Glutamatergic neuron (in vitro differentiated cells): ENCODE data around the gene CATSPER3. TPM values are rescaled to one million over a fixed set of nuclear protein-coding genes. Genes with fewer than 3 reads are reported as not detected.
"Not testable (repeated sequence)": the region's sequence is repeated elsewhere in the genome, so short reads cannot be mapped to it uniquely, and the experiment has no call there.

Source experiments
- DNase-seq: peaks from one replicate; pipeline ENCODE4 v3.0.0; 2022
- H3K27ac Mint-ChIP-seq: one replicate; pipeline ENCODE4 v1.8.0; 2020; ENCODE audit warnings: mild to moderate bottlenecking, mixed read lengths, inconsistent platforms; ENCODE audit not compliant: unreplicated experiment
- H3K27me3 Mint-ChIP-seq: one replicate; pipeline ENCODE4 v1.8.0; 2020; ENCODE audit warnings: mild to moderate bottlenecking, moderate library complexity, mixed read lengths, inconsistent platforms; ENCODE audit not compliant: unreplicated experiment
- H3K36me3 Mint-ChIP-seq: one replicate; pipeline ENCODE4 v1.8.0; 2020; ENCODE audit warnings: mild to moderate bottlenecking, mixed read lengths, inconsistent platforms; ENCODE audit not compliant: unreplicated experiment
- H3K4me1 Mint-ChIP-seq: one replicate; pipeline ENCODE4 v1.8.0; 2020; ENCODE audit warnings: mild to moderate bottlenecking, low read depth, mixed read lengths, inconsistent platforms; ENCODE audit not compliant: unreplicated experiment
- H3K4me3 Mint-ChIP-seq: one replicate; pipeline ENCODE4 v1.8.0; 2020; ENCODE audit warnings: mild to moderate bottlenecking, mixed read lengths, inconsistent platforms; ENCODE audit not compliant: unreplicated experiment
- H3K9me3 Mint-ChIP-seq: one replicate; pipeline ENCODE4 v1.8.0; 2020; ENCODE audit warnings: mild to moderate bottlenecking, moderate library complexity, mixed read lengths, inconsistent platforms; ENCODE audit not compliant: unreplicated experiment
- total RNA-seq: library from RNA; stranded (reverse); fragmentation: NEBNext Ultra II Directional; extraction: Animal tissue kit (Norgen Biotek cat#: 25700); gene quantifications from one replicate; pipeline ENCODE4 v1.2.1, GENCODE V29; 2021; ENCODE audit not compliant: unreplicated experiment
- TF ChIP-seq, protein P1 (sequence below): fragments of 200-600 bp; sonication (generic); IDR thresholded peaks from one replicate; pipeline ENCODE4 v1.5.0; 2021; ENCODE audit not compliant: partially characterized antibody, unreplicated experiment

Gene CATSPER3
- total RNA-seq, 1 donor from 2014 or later = 0.54 TPM

DNA sequence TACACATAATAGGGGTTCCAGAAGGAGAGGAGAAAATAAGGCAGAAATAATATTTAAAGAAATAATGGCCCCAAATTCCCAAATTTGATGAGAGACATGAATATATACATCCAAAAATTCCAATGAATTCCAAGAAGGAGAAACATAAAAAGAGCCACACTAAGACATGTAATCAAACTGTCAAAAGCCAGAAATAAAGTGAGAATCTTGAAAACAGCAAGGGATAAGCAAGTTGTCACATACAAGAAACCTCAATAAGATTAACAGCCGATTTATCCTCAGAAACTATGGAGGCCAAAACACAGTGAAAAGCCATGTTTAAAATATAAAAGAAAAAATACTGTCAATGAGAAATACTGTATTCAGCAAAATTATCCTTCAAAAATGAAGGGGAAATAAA, 14.5 kb downstream of the CATSPER3 start:
- no peak for DNase-seq
- Mint-ChIP-seq H3K27me3 (peaks cover 3% of the 10 kb centered on the region), H3K27ac (no peak overlapping the region), H3K36me3 (peaks cover 31% of the 10 kb centered on the region), H3K4me3 (no peak overlapping the region), H3K4me1 (no peaks in the 10 kb centered on the region), H3K9me3 (peaks cover 6% of the 10 kb centered on the region)
- TF ChIP-seq, protein P1, sequence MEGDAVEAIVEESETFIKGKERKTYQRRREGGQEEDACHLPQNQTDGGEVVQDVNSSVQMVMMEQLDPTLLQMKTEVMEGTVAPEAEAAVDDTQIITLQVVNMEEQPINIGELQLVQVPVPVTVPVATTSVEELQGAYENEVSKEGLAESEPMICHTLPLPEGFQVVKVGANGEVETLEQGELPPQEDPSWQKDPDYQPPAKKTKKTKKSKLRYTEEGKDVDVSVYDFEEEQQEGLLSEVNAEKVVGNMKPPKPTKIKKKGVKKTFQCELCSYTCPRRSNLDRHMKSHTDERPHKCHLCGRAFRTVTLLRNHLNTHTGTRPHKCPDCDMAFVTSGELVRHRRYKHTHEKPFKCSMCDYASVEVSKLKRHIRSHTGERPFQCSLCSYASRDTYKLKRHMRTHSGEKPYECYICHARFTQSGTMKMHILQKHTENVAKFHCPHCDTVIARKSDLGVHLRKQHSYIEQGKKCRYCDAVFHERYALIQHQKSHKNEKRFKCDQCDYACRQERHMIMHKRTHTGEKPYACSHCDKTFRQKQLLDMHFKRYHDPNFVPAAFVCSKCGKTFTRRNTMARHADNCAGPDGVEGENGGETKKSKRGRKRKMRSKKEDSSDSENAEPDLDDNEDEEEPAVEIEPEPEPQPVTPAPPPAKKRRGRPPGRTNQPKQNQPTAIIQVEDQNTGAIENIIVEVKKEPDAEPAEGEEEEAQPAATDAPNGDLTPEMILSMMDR = no peak

DNA sequence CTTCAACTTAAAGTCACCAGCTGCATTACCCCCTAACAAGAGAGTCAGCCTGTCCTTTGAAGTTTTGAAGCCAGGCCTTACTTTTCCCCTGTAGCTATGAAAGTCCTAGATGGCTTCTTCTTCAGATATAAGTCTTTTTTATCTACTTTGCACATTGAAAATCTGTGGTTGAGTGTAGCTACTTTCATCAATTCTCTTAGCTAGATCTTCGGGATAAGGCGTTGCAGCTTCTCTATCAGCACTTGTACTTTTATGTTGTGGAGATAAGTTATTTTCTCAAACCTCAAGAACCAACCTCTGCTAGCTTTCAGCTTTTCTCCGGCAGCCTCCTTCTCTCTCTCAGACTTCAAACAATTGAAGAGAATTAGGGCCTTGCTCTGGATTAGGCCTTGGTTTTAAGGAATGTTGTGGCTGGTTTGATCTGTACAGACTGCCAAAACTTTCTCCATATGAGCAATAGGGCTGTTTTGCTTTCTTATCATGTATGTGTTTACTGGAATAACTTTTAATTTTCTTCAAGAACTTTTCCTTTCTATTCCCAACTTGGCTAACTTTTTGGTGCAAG, 21.6 kb downstream of the CATSPER3 start:
- Mint-ChIP-seq H3K36me3 (peaks cover 5% of the 10 kb centered on the region), H3K9me3 (no peaks in the 10 kb centered on the region), H3K4me1 (no peaks in the 10 kb centered on the region), H3K27ac (no peak overlapping the region), H3K4me3 (no peak overlapping the region), H3K27me3 (no peaks in the 10 kb centered on the region)
- TF ChIP-seq, protein P1 = no peak
- no peak for DNase-seq

DNA sequence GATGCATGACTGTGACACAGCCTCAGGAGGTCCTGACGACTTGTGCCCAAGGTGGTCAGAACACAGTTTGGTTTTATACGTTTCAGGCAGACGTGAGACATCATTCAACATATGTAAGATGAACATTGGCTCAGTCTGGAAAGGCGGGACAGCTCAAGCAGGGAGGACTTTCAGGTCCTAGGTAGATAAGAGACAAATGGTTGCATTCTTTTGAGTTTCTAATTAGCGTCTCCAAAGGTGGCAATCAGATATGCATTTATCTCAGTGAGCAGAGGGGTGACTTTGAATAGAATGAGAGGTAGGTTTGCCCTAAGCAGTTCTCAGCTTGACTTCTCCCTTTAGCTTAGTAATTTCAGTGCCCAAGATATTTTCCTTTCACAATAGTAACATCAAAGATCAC, 22.5 kb downstream of the CATSPER3 start:
- H3K9me3 Mint-ChIP-seq, H3K27ac Mint-ChIP-seq, H3K4me3 Mint-ChIP-seq, H3K36me3 Mint-ChIP-seq, H3K4me1 Mint-ChIP-seq, DNase-seq, H3K27me3 Mint-ChIP-seq: not testable (repeated sequence)

DNA sequence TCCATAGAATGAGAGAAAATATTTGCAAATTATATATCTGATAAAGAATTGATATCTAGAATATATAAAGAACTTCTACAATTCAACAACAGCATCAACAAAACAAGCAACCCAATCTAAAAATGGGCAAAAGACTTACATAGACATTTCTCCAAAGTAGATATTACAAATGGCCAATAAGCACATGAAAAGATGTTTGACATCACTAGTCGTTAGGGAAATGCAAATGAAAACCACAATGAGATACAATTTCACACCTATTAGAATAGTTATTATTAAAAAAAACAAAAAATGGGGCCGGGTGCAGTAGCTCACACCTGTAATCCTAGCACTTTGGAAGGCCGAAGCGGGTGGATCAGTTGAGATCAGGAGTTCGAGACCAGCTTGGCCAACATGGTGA, 24.4 kb downstream of the CATSPER3 start:
- no peak for DNase-seq
- Mint-ChIP-seq H3K9me3 (no peaks in the 10 kb centered on the region), H3K4me3 (no peak overlapping the region), H3K36me3 (peaks cover 5% of the 10 kb centered on the region), H3K27me3 (peaks cover 2% of the 10 kb centered on the region), H3K4me1 (no peaks in the 10 kb centered on the region), H3K27ac (no peak overlapping the region)
- TF ChIP-seq, protein P1 = no peak

DNA sequence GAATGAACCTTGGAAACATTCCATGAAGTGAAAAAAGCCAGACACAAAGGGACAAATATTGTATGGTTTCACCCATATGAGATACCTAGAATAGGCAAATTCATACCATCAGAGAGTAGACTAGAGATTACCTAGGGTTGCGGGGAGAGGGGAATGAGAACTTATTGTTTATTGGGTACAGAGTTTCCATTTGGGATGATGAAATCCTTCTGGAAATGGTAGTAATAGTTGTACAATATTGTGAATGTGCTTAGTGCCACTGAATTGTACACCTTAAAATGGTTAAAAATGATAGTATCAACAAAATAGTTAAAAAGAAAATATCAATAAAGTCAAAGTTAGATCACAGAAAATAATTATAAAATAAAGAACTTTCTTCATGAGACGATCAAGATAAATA, 25.5 kb downstream of the CATSPER3 start:
- peaks cover 9% of the 10 kb centered on the region for H3K27me3 Mint-ChIP-seq
- no peaks in the 10 kb centered on the region for H3K4me1 Mint-ChIP-seq
- no peaks in the 10 kb centered on the region for H3K9me3 Mint-ChIP-seq
- DNase-seq = no peak
- TF ChIP-seq, protein P1 = no peak
- no peak overlapping the region for H3K4me3 Mint-ChIP-seq
- no peak overlapping the region for H3K27ac Mint-ChIP-seq
- H3K36me3 Mint-ChIP-seq = peaks cover 5% of the 10 kb centered on the region
